ENCODE measurements around the gene KDM2B.

GRCh38 chr12:121579190-121579791 is 1.5 kb downstream of the KDM2B start:
- TF ChIP-seq CTCF (IDR thresholded peaks at IDR 0.05; ENCODE audit: low read depth, low read length) (peak; percentile 0), MYC (IDR thresholded peaks at IDR 0.05; ENCODE audit: low read depth, low read length) (no peak)

All from NB4 (cell line).